ENCODE data around the gene RNASE4.

DNA sequence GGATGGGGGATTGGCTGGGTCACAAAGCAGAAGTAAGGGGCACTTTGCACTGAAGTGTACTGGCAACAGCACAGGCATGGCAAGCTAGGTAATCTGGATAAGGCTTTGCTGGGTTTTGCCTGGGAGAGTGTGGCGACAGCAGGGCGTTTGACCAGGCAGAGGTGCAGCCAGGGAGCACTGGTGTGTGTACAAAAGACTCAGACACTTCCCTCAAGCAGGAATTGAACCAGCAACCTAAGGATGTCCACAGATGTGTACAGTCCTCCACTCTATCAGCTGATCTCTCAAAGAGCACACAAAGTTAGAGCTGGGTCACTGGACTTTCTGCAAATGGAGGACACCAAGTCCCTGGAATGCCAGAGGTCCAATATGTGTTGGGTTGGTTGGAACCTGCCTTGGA, 15.4 kb upstream of the RNASE4 start:
- TF ChIP-seq EZH2 (IDR thresholded peaks at IDR 0.05) (no peak), POLR2AphosphoS5 (IDR thresholded peaks at IDR 0.05; ENCODE audit: low read depth, low read length) (no peak), POLR2A (IDR thresholded peaks at IDR 0.05; ENCODE audit: borderline replicate concordance, extremely low read depth, insufficient read depth, insufficient read length) (no peak), CEBPB (IDR thresholded peaks at IDR 0.05; ENCODE audit: low read depth) (no peak), TCF7L2 (IDR thresholded peaks at IDR 0.05; ENCODE audit: borderline replicate concordance, extremely low read depth, insufficient read depth, insufficient read length) (no peak), SIN3A (IDR thresholded peaks at IDR 0.05; ENCODE audit: low read depth) (no peak), ELF1 (IDR thresholded peaks at IDR 0.05; ENCODE audit: borderline replicate concordance, low read depth) (no peak)
- TF ChIP-seq, protein P1, sequence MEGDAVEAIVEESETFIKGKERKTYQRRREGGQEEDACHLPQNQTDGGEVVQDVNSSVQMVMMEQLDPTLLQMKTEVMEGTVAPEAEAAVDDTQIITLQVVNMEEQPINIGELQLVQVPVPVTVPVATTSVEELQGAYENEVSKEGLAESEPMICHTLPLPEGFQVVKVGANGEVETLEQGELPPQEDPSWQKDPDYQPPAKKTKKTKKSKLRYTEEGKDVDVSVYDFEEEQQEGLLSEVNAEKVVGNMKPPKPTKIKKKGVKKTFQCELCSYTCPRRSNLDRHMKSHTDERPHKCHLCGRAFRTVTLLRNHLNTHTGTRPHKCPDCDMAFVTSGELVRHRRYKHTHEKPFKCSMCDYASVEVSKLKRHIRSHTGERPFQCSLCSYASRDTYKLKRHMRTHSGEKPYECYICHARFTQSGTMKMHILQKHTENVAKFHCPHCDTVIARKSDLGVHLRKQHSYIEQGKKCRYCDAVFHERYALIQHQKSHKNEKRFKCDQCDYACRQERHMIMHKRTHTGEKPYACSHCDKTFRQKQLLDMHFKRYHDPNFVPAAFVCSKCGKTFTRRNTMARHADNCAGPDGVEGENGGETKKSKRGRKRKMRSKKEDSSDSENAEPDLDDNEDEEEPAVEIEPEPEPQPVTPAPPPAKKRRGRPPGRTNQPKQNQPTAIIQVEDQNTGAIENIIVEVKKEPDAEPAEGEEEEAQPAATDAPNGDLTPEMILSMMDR (IDR thresholded peaks at IDR 0.05 in 2 of 3, conservative IDR thresholded peaks at IDR 0.05 in 1 of 3; ENCODE audit: borderline replicate concordance in 1 of 3, insufficient read depth in 1 of 3, low read depth in 2 of 3, low read length in 2 of 3), result no peak
- TF ChIP-seq, protein P2, sequence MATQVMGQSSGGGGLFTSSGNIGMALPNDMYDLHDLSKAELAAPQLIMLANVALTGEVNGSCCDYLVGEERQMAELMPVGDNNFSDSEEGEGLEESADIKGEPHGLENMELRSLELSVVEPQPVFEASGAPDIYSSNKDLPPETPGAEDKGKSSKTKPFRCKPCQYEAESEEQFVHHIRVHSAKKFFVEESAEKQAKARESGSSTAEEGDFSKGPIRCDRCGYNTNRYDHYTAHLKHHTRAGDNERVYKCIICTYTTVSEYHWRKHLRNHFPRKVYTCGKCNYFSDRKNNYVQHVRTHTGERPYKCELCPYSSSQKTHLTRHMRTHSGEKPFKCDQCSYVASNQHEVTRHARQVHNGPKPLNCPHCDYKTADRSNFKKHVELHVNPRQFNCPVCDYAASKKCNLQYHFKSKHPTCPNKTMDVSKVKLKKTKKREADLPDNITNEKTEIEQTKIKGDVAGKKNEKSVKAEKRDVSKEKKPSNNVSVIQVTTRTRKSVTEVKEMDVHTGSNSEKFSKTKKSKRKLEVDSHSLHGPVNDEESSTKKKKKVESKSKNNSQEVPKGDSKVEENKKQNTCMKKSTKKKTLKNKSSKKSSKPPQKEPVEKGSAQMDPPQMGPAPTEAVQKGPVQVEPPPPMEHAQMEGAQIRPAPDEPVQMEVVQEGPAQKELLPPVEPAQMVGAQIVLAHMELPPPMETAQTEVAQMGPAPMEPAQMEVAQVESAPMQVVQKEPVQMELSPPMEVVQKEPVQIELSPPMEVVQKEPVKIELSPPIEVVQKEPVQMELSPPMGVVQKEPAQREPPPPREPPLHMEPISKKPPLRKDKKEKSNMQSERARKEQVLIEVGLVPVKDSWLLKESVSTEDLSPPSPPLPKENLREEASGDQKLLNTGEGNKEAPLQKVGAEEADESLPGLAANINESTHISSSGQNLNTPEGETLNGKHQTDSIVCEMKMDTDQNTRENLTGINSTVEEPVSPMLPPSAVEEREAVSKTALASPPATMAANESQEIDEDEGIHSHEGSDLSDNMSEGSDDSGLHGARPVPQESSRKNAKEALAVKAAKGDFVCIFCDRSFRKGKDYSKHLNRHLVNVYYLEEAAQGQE (IDR thresholded peaks at IDR 0.05; ENCODE audit: low read depth), result no peak
- TF ChIP-seq, protein P3, sequence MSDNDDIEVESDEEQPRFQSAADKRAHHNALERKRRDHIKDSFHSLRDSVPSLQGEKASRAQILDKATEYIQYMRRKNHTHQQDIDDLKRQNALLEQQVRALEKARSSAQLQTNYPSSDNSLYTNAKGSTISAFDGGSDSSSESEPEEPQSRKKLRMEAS (IDR thresholded peaks at IDR 0.05), result no peak
